NB4 (cell line): ENCODE results near the gene YPEL1.

Source experiments
- CTCF ChIP-seq: IDR thresholded peaks from one replicate; pipeline ENCODE4 v1.5.1; 2012; ENCODE audit warnings: low read depth, low read length
- MAX ChIP-seq: IDR thresholded peaks from 2 replicates; pipeline ENCODE4 v1.6.1; 2011; ENCODE audit warnings: low read depth, low read length
- MYC ChIP-seq: IDR thresholded peaks from 2 replicates; pipeline ENCODE4 v1.6.1; 2011; ENCODE audit warnings: low read depth, low read length
- POLR2A ChIP-seq: IDR thresholded peaks from 2 replicates; pipeline ENCODE4 v1.6.1; 2011; ENCODE audit warnings: mild to moderate bottlenecking; ENCODE audit not compliant: insufficient read length; ENCODE audit errors: extremely low read depth

- TF ChIP-seq CTCF (no peak), POLR2A (no peak), MAX (no peak), MYC (no peak)
These were observed 4.9 kb downstream of the YPEL1 start for GRCh38 chr22:21730535-21731308.
